Lung (tissue), 16 donors: ENCODE measurements around the gene MEF2D. TPM values are rescaled to one million over a fixed set of nuclear protein-coding genes. Genes with fewer than 3 reads are reported as not detected.

Experiments used
- ATAC-seq: fragments of 200-7000 bp; cut with Tn5 transposase; one replicate; pipeline ENCODE4 v1.9.1; 2020; ENCODE audit warnings: moderate number of reproducible peaks; ENCODE audit not compliant: insufficient read depth, low FRiP score
- DNase-seq, 3 donors: peaks; one replicate each; pipeline ENCODE4 v3.0.0-alpha.2; 2013 to 2017
- H3K27ac ChIP-seq, 2 donors: one replicate each; pipeline ENCODE4 v1.5.1; 2013; ENCODE audit warnings: mild to moderate bottlenecking in 2 of 2, moderate library complexity in 2 of 2, control low read depth in 1 of 2, inconsistent platforms in 1 of 2, low read depth in 1 of 2, low read length in 1 of 2
- H3K27me3 ChIP-seq, 3 donors: one replicate each; pipeline ENCODE4 v1.5.1; 2013; ENCODE audit warnings: low read length in 2 of 3; ENCODE audit not compliant: control insufficient read depth in 3 of 3, insufficient read depth in 3 of 3
- H3K36me3 ChIP-seq, 4 donors: one replicate each; pipeline ENCODE4 v1.5.1; 2013; ENCODE audit warnings: low read length in 4 of 4, mild to moderate bottlenecking in 1 of 4, moderate library complexity in 1 of 4; ENCODE audit not compliant: control insufficient read depth in 4 of 4, insufficient read depth in 4 of 4
- H3K4me1 ChIP-seq, 5 donors: one replicate each; pipeline ENCODE4 v1.5.1; 2013; ENCODE audit warnings: low read length in 5 of 5, mild to moderate bottlenecking in 2 of 5, moderate library complexity in 1 of 5; ENCODE audit not compliant: control insufficient read depth in 5 of 5, insufficient read depth in 5 of 5
- H3K4me3 ChIP-seq: one replicate; pipeline ENCODE4 v1.5.1; 2013; ENCODE audit warnings: mild to moderate bottlenecking, control low read depth, moderate library complexity
- H3K9ac ChIP-seq, 2 donors: one replicate each; pipeline ENCODE4 v1.5.1; 2013; ENCODE audit warnings: low read length in 2 of 2, control low read depth in 1 of 2; ENCODE audit not compliant: insufficient read depth in 1 of 2
- H3K9me3 ChIP-seq, 4 donors: one replicate each; pipeline ENCODE4 v1.5.1; 2013; ENCODE audit warnings: low read length in 3 of 4, mild to moderate bottlenecking in 1 of 4, moderate library complexity in 1 of 4; ENCODE audit not compliant: control insufficient read depth in 4 of 4, insufficient read depth in 3 of 4
- CTCF ChIP-seq: IDR thresholded peaks from 2 replicates; pipeline ENCODE4 v1.5.1; 2012; ENCODE audit warnings: mild to moderate bottlenecking; ENCODE audit errors: control extremely low read depth, extremely low read depth
- WGBS, 2 donors: extraction: QIAGEN DNeasy Blood & Tissue Kit; methylation state at CpG; one replicate each; pipeline ENCODE4 v1.1.7; 2013; 5-methylcytosine and 5-hydroxymethylcytosine counted together
- long read RNA-seq, 5 donors: transcript quantifications; one replicate each; lab custom pipeline, GENCODE V29; 2026
- polyA plus RNA-seq, 2 donors: library from polyadenylated mRNA; stranded (reverse); fragments of 200-250 nt; gene quantifications; one replicate each; pipeline ENCODE4 v1.2.1, GENCODE V29; 2013
- total RNA-seq, 2 donors: library from RNA; depleted of rRNA in 1 of 2; stranded (reverse); fragments of >200 nt in 1 of 2; gene quantifications; one replicate each; pipeline ENCODE4 v1.2.1, GENCODE V29; 2014 to 2021
- donor health status: control.
- donor health status: control.
- donor health status: Bipolar disorder and iron deficiency.
- donor health status: healthy.
- donor health status: DM: yes; HTN: yes; CAD: no.

The MEF2D gene
- total RNA-seq = 10 to 100 TPM; 23.0 to 52.5 TPM
- polyA plus RNA-seq = 10 to 100 TPM; 23.0 to 23.3 TPM
- long read RNA-seq, donor 1, partial matches to known transcripts = 30 of 31 reads
- long read RNA-seq, donor 1, other reads (novel, unspliced or antisense) = 0 of 31 reads
- long read RNA-seq, donor 2, partial matches to known transcripts = 6 of 7 reads
- long read RNA-seq, donor 2, other reads (novel, unspliced or antisense) = 0 of 7 reads
- long read RNA-seq, donor 3 = 0 reads
- long read RNA-seq, donor 4, partial matches to known transcripts = 0 of 2 reads
- long read RNA-seq, donor 4, other reads (novel, unspliced or antisense) = 0 of 2 reads
- long read RNA-seq, donor 5, partial matches to known transcripts = 27 of 28 reads
- long read RNA-seq, donor 5, other reads (novel, unspliced or antisense) = 0 of 28 reads

- WGBS, 2 donors = 0 to 1% methylated on average over 27 of the region's 27 CpGs
- Histone ChIP-seq H3K9ac (peak within 1 kb of the TSS; percentile 85 to 88), H3K27ac (peak within 1 kb of the TSS; percentile 100), H3K4me1 (peaks cover 40 to 76% (median 51%) of the 10 kb centered on the region in 5 donors), H3K27me3 (no peaks in the 10 kb centered on the region), H3K36me3 (peaks cover 0 to 5% (median 0%) of the 10 kb centered on the region in 4 donors), H3K4me3 (peak within 1 kb of the TSS; percentile 95), H3K9me3 (no peaks in the 10 kb centered on the region)
- TF ChIP-seq CTCF = no peak
- ATAC-seq (no peak), DNase-seq (no peak)
Measured at GRCh38 chr1:156500543-156500792, at the start of gene MEF2D. TSS of gene MEF2D (minus strand) at chr1:156500775. CDS start at chr1:156483292, 17,483 bp downstream.

- peaks cover 0 to 6% (median 0%) of the 10 kb centered on the region in 4 donors for H3K36me3 ChIP-seq
- no peak overlapping the region for H3K27ac ChIP-seq
- ATAC-seq = no peak
- DNase-seq = no peak
- no peaks in the 10 kb centered on the region for H3K4me1 ChIP-seq
- no peaks in the 10 kb centered on the region for H3K9me3 ChIP-seq
- TF ChIP-seq CTCF = no peak
- H3K4me3 ChIP-seq = no peak overlapping the region
- WGBS, 2 donors = 78 to 90% methylated on average over 5 of the region's 5 CpGs
- no peak overlapping the region for H3K9ac ChIP-seq
- H3K27me3 ChIP-seq = no peaks in the 10 kb centered on the region
Measured at GRCh38 chr1:156550346-156550745, 49.8 kb upstream of the MEF2D start.

- Histone ChIP-seq H3K27me3 (no peaks in the 10 kb centered on the region), H3K36me3 (peaks cover 0 to 6% (median 0%) of the 10 kb centered on the region in 4 donors), H3K4me3 (no peak overlapping the region), H3K9me3 (no peaks in the 10 kb centered on the region), H3K9ac (no peak overlapping the region), H3K4me1 (no peaks in the 10 kb centered on the region), H3K27ac (no peak overlapping the region)
- ATAC-seq (no peak), DNase-seq (no peak)
- TF ChIP-seq CTCF = no peak
- WGBS, 2 donors = 85 to 100% methylated on average over 1 of the region's 1 CpG
Measured at GRCh38 chr1:156549831-156550230, 49.3 kb upstream of the MEF2D start.
